HEK293 (cell line): ENCODE data around the gene PTPN12.

Source experiments
- EGR2 ChIP-seq: fragments of 450-650 bp; formaldehyde crosslinking; IDR thresholded peaks from 2 replicates; pipeline ENCODE4 v1.5.1; 2016; ENCODE audit warnings: low read depth, missing biosample characterization, missing genetic modification characterization
- GFI1B ChIP-seq: fragments of 450-650 bp; formaldehyde crosslinking; IDR thresholded peaks from 2 replicates; pipeline ENCODE4 v1.5.1; 2016; ENCODE audit warnings: missing biosample characterization, missing genetic modification characterization
- HOXA7 ChIP-seq: sonication (generic); formaldehyde crosslinking; IDR thresholded peaks from 2 replicates; pipeline ENCODE4 v1.8.1; 2022; ENCODE audit warnings: missing genetic modification reagents, borderline replicate concordance
- IKZF3 ChIP-seq: fragments of 450-650 bp; IDR thresholded peaks from 2 replicates; pipeline ENCODE4 v1.5.0; 2018; ENCODE audit warnings: missing biosample characterization, mild to moderate bottlenecking, missing genetic modification characterization, moderate library complexity
- KLF16 ChIP-seq: fragments of 450-650 bp; formaldehyde crosslinking; IDR thresholded peaks from 2 replicates; pipeline ENCODE4 v1.5.1; 2017; ENCODE audit warnings: missing biosample characterization, missing genetic modification characterization
- PRDM1 ChIP-seq: fragments of 450-650 bp; formaldehyde crosslinking; IDR thresholded peaks from 2 replicates; pipeline ENCODE4; 2016; ENCODE audit warnings: missing biosample characterization, missing genetic modification characterization
- SALL2 ChIP-seq: fragments of 450-650 bp; formaldehyde crosslinking; IDR thresholded peaks from 2 replicates; pipeline ENCODE4 v1.5.0; 2017; ENCODE audit warnings: missing biosample characterization, mild to moderate bottlenecking, missing genetic modification characterization, borderline replicate concordance
- SETDB1 ChIP-seq: IDR thresholded peaks from one replicate; pipeline ENCODE4 v1.6.1; 2017; ENCODE audit warnings: mild to moderate bottlenecking, low read length, moderate library complexity, mixed read lengths; ENCODE audit not compliant: insufficient read length
- WT1 ChIP-seq: fragments of 450-650 bp; formaldehyde crosslinking; IDR thresholded peaks from 2 replicates; pipeline ENCODE4 v1.5.1; 2016; ENCODE audit warnings: missing biosample characterization, missing genetic modification characterization
- ZBTB8A ChIP-seq: fragments of 450-650 bp; formaldehyde crosslinking; IDR thresholded peaks from 2 replicates; pipeline ENCODE4 v1.5.1; 2016; ENCODE audit warnings: missing biosample characterization, missing genetic modification characterization
- ZFP37 ChIP-seq: fragments of 450-650 bp; formaldehyde crosslinking; IDR thresholded peaks from 2 replicates; pipeline ENCODE4 v1.5.1; 2016; ENCODE audit warnings: missing biosample characterization, missing genetic modification characterization
- ZNF202 ChIP-seq: fragments of 450-650 bp; formaldehyde crosslinking; IDR thresholded peaks from 2 replicates; pipeline ENCODE4 v1.5.1; 2016; ENCODE audit warnings: missing biosample characterization, missing genetic modification characterization, borderline replicate concordance
- ZNF223 ChIP-seq: fragments of 450-650 bp; formaldehyde crosslinking; IDR thresholded peaks from 2 replicates; pipeline ENCODE4 v1.5.1; 2016; ENCODE audit warnings: missing biosample characterization, missing genetic modification characterization
- ZNF266 ChIP-seq: fragments of 450-650 bp; formaldehyde crosslinking; IDR thresholded peaks from 2 replicates; pipeline ENCODE4 v1.5.1; 2016; ENCODE audit warnings: missing biosample characterization, missing genetic modification characterization, low read depth
- ZNF354C ChIP-seq: fragments of 450-650 bp; formaldehyde crosslinking; IDR thresholded peaks from 2 replicates; pipeline ENCODE4 v1.5.1; 2016; ENCODE audit warnings: missing biosample characterization, missing genetic modification characterization, low read depth, borderline replicate concordance
- ZNF394 ChIP-seq: fragments of 450-650 bp; formaldehyde crosslinking; IDR thresholded peaks from 2 replicates; pipeline ENCODE4 v1.5.1; 2016; ENCODE audit warnings: missing biosample characterization, missing genetic modification characterization, mild to moderate bottlenecking, moderate library complexity, borderline replicate concordance
- ZNF621 ChIP-seq: fragments of 450-650 bp; formaldehyde crosslinking; IDR thresholded peaks from 2 replicates; pipeline ENCODE4 v1.5.1; 2017; ENCODE audit warnings: missing biosample characterization, missing genetic modification characterization
- ZNF626 ChIP-seq: fragments of 450-650 bp; sonication (Bioruptor Pico); formaldehyde crosslinking; IDR thresholded peaks from 2 replicates; pipeline ENCODE4 v1.5.1; 2018; ENCODE audit warnings: missing biosample characterization, missing genetic modification characterization, inconsistent platforms
- ZNF677 ChIP-seq: fragments of 450-650 bp; IDR thresholded peaks from 2 replicates; pipeline ENCODE4 v1.5.0; 2018; ENCODE audit warnings: missing biosample characterization, mild to moderate bottlenecking, missing genetic modification characterization, moderate library complexity
- ZNF707 ChIP-seq: fragments of 450-650 bp; formaldehyde crosslinking; IDR thresholded peaks from 2 replicates; pipeline ENCODE4 v1.5.1; 2016; ENCODE audit warnings: missing biosample characterization, missing genetic modification characterization
- ZNF837 ChIP-seq: fragments of 450-650 bp; formaldehyde crosslinking; IDR thresholded peaks from 2 replicates; pipeline ENCODE4 v1.5.1; 2016; ENCODE audit warnings: missing biosample characterization, missing genetic modification characterization
- ZSCAN23 ChIP-seq: fragments of 450-650 bp; formaldehyde crosslinking; IDR thresholded peaks from 2 replicates; pipeline ENCODE4 v1.5.1; 2016; ENCODE audit warnings: missing biosample characterization, missing genetic modification characterization
- TF ChIP-seq, protein P1 (sequence below): fragments of 450-650 bp; formaldehyde crosslinking; IDR thresholded peaks from 2 replicates; pipeline ENCODE4 v1.5.1; 2017; ENCODE audit warnings: missing biosample characterization, missing genetic modification characterization
- TF ChIP-seq, protein P2 (sequence below): fragments of 450-650 bp; formaldehyde crosslinking; conservative IDR thresholded peaks from 2 replicates; pipeline ENCODE4 v1.5.1; 2016; ENCODE audit warnings: low read depth, missing biosample characterization, missing genetic modification characterization
- TF ChIP-seq, protein P3 (sequence below): fragments of 450-650 bp; formaldehyde crosslinking; IDR thresholded peaks from 2 replicates; pipeline ENCODE4 v1.5.1; 2016; ENCODE audit warnings: missing biosample characterization, missing genetic modification characterization
- TF ChIP-seq, protein P4 (sequence below): fragments of 450-650 bp; formaldehyde crosslinking; IDR thresholded peaks from 2 replicates; pipeline ENCODE4 v1.5.1; 2016; ENCODE audit warnings: missing biosample characterization, missing genetic modification characterization

The PTPN12 gene

DNA sequence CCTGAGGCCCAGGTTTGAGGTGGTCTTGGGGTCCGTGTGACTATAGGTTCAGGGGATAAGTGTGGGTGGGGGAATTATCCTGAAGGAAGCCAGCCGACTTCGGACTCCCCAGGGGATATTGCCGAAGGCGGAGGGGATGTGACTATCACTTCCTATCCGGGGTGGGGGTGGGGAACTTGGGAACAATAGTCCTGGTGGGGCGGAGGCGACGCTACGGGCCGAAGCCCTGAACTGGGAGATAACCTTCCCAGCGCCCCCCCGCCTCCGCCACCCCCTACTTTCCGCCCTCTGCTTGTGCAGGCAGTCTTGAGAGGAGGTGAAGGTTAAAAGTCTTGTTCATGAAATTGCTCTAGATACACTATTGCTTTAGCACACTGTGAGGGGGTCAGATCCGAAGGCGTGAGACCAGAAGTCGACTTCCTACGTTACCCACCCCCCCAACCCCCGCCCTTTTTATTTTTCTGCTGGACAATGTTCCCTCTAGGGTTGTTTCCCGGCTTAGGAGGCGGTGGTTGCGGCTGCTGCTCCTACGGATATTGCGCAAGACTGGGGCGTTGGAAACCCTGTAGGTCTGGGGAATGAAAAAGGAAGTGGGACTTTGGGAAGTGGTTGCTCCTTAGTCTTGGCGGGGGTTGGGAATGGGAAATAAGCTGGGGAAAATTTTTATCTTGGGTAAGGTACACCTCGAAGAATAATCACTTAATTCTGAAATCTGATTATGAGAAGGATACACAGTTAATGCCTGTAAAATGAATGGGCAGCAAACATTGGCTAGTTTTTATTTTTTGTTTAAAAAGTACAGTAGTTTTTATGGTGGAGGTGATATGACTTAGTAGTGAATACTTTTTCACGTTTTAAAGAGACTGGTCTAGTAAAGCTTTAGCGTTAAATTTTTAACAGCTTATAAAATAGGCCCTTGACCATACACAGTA lies 1.5 kb downstream of the PTPN12 start (continued):
- TF ChIP-seq, protein P1, sequence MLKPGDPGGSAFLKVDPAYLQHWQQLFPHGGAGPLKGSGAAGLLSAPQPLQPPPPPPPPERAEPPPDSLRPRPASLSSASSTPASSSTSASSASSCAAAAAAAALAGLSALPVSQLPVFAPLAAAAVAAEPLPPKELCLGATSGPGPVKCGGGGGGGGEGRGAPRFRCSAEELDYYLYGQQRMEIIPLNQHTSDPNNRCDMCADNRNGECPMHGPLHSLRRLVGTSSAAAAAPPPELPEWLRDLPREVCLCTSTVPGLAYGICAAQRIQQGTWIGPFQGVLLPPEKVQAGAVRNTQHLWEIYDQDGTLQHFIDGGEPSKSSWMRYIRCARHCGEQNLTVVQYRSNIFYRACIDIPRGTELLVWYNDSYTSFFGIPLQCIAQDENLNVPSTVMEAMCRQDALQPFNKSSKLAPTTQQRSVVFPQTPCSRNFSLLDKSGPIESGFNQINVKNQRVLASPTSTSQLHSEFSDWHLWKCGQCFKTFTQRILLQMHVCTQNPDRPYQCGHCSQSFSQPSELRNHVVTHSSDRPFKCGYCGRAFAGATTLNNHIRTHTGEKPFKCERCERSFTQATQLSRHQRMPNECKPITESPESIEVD (tag by site-specific recombination): no peak
- TF ChIP-seq, protein P2, sequence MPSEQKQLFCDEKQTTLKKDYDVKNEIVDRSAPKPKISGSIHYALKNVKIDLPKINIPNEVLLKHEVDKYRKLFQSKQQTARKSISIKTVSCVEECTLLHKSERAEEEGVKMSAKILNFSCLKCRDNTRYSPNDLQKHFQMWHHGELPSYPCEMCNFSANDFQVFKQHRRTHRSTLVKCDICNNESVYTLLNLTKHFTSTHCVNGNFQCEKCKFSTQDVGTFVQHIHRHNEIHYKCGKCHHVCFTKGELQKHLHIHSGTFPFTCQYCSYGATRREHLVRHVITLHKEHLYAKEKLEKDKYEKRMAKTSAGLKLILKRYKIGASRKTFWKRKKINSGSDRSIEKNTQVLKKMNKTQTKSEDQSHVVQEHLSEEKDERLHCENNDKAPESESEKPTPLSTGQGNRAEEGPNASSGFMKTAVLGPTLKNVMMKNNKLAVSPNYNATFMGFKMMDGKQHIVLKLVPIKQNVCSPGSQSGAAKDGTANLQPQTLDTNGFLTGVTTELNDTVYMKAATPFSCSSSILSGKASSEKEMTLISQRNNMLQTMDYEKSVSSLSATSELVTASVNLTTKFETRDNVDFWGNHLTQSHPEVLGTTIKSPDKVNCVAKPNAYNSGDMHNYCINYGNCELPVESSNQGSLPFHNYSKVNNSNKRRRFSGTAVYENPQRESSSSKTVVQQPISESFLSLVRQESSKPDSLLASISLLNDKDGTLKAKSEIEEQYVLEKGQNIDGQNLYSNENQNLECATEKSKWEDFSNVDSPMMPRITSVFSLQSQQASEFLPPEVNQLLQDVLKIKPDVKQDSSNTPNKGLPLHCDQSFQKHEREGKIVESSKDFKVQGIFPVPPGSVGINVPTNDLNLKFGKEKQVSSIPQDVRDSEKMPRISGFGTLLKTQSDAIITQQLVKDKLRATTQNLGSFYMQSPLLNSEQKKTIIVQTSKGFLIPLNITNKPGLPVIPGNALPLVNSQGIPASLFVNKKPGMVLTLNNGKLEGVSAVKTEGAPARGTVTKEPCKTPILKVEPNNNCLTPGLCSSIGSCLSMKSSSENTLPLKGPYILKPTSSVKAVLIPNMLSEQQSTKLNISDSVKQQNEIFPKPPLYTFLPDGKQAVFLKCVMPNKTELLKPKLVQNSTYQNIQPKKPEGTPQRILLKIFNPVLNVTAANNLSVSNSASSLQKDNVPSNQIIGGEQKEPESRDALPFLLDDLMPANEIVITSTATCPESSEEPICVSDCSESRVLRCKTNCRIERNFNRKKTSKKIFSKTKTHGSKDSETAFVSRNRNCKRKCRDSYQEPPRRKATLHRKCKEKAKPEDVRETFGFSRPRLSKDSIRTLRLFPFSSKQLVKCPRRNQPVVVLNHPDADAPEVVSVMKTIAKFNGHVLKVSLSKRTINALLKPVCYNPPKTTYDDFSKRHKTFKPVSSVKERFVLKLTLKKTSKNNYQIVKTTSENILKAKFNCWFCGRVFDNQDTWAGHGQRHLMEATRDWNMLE (tag by site-specific recombination): 0 out of 2 replicates have a peak, but pooled peaks have one; percentile 39
- TF ChIP-seq ZNF223 (tag by site-specific recombination): no peak
- TF ChIP-seq SETDB1: no peak
- TF ChIP-seq WT1 (tag by site-specific recombination): 0 out of 2 replicates have a peak, but pooled peaks have one; percentile 10
- no peak for TF ChIP-seq ZNF202 (tag by site-specific recombination)
- no peak for TF ChIP-seq ZNF394 (tag by site-specific recombination)
- TF ChIP-seq EGR2 (tag by site-specific recombination): peak; percentile 90
- TF ChIP-seq SALL2 (tag by site-specific recombination): no peak
- no peak for TF ChIP-seq ZNF626
- TF ChIP-seq ZSCAN23: no peak
- no peak for TF ChIP-seq HOXA7 (CRISPR knock-in tag)
- TF ChIP-seq ZFP37: no peak
- no peak for TF ChIP-seq ZNF266
- TF ChIP-seq GFI1B (tag by site-specific recombination): no peak
- TF ChIP-seq, protein P3, sequence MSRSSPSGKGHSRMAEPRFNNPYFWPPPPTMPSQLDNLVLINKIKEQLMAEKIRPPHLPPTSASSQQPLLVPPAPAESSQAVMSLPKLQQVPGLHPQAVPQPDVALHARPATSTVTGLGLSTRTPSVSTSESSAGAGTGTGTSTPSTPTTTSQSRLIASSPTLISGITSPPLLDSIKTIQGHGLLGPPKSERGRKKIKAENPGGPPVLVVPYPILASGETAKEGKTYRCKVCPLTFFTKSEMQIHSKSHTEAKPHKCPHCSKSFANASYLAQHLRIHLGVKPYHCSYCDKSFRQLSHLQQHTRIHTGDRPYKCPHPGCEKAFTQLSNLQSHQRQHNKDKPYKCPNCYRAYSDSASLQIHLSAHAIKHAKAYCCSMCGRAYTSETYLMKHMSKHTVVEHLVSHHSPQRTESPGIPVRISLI (tag by site-specific recombination): no peak
- TF ChIP-seq KLF16 (tag by site-specific recombination): no peak
- TF ChIP-seq, protein P4, sequence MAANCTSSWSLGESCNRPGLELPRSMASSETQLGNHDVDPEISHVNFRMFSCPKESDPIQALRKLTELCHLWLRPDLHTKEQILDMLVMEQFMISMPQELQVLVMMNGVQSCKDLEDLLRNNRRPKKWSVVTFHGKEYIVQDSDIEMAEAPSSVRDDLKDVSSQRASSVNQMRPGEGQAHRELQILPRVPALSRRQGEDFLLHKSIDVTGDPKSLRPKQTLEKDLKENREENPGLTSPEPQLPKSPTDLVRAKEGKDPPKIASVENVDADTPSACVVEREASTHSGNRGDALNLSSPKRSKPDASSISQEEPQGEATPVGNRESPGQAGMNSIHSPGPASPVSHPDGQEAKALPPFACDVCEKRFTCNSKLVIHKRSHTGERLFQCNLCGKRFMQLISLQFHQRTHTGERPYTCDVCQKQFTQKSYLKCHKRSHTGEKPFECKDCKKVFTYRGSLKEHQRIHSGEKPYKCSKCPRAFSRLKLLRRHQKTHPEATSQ: no peak
- TF ChIP-seq PRDM1 (tag by site-specific recombination): no peak
- peak; percentile 91 for TF ChIP-seq IKZF3 (tag by site-specific recombination)
- TF ChIP-seq ZNF837 (tag by site-specific recombination): no peak
- TF ChIP-seq ZNF354C (tag by site-specific recombination): no peak
- TF ChIP-seq ZNF707 (tag by site-specific recombination): no peak
- peak; percentile 48 for TF ChIP-seq ZBTB8A (tag by site-specific recombination)
- no peak for TF ChIP-seq ZNF621 (tag by site-specific recombination)
- TF ChIP-seq ZNF677: no peak
